HG03045 (cell line): ENCODE results near the gene SLC35G2.
"Not testable (repeated sequence)": the region's sequence is repeated elsewhere in the genome, so short reads cannot be mapped to it uniquely, and the experiment has no call there.

Experiments used
- ATAC-seq: cut with Tn5 transposase; IDR thresholded peaks from one replicate; pipeline ENCODE4 v1.9.1; 2021; ENCODE audit warnings: mild to moderate bottlenecking, moderate library complexity; ENCODE audit not compliant: unreplicated experiment

The SLC35G2 gene

GRCh38 chr3:136835089-136835812 is 16.3 kb downstream of the SLC35G2 start:
- ATAC-seq = no peak

GRCh38 chr3:136835813-136836510 is 17.0 kb downstream of the SLC35G2 start:
- ATAC-seq = no peak

- no peak for ATAC-seq
Measured at GRCh38 chr3:136836511-136837156, 17.7 kb downstream of the SLC35G2 start.

- no peak for ATAC-seq
Measured at GRCh38 chr3:136838641-136839555, 20.0 kb downstream of the SLC35G2 start.

GRCh38 chr3:136839556-136839931 is 20.6 kb downstream of the SLC35G2 start:
- no peak for ATAC-seq

GRCh38 chr3:136840252-136840651 is 21.3 kb downstream of the SLC35G2 start:
- ATAC-seq = no peak

GRCh38 chr3:136842294-136842693 is 23.4 kb downstream of the SLC35G2 start:
- no peak for ATAC-seq

GRCh38 chr3:136844724-136845123 is 25.8 kb downstream of the SLC35G2 start:
- ATAC-seq = no peak

- ATAC-seq = no peak
Measured at GRCh38 chr3:136852180-136852579, 33.3 kb downstream of the SLC35G2 start.

GRCh38 chr3:136856665-136857064 is 37.7 kb downstream of the SLC35G2 start:
- no peak for ATAC-seq

- no peak for ATAC-seq
Measured at GRCh38 chr3:136858381-136858780, 39.5 kb downstream of the SLC35G2 start.

- ATAC-seq = no peak
Measured at GRCh38 chr3:136860541-136860940, 41.6 kb downstream of the SLC35G2 start.

GRCh38 chr3:136861890-136862616 is 43.1 kb downstream of the SLC35G2 start, which contains the start of gene NCK1:
NCK1 (plus strand) TSS chr3:136862208; CDS start chr3:136928002, 65,794 bp downstream.
- ATAC-seq = peak; percentile 98

- ATAC-seq = peak; percentile 23
Measured at GRCh38 chr3:136862617-136863322, 43.8 kb downstream of the SLC35G2 start.

- no peak for ATAC-seq
Measured at GRCh38 chr3:136869282-136869681, 50.4 kb downstream of the SLC35G2 start.

GRCh38 chr3:136872258-136872657 is 53.3 kb downstream of the SLC35G2 start:
- ATAC-seq = not testable (repeated sequence)

- ATAC-seq = not testable (repeated sequence)
Measured at GRCh38 chr3:136879510-136879909, 60.6 kb downstream of the SLC35G2 start.

GRCh38 chr3:136882571-136882970 is 63.6 kb downstream of the SLC35G2 start:
- no peak for ATAC-seq

GRCh38 chr3:136883967-136884720 is 65.2 kb downstream of the SLC35G2 start:
- ATAC-seq = no peak
